LNCAP (cell line): ENCODE results near the gene PHACTR2.

Source experiments
- TF ChIP-seq, protein P1 (sequence below): fragments of 450-650 bp; IDR thresholded peaks from 2 replicates; pipeline ENCODE4 v1.5.1; 2017; ENCODE audit warnings: mild to moderate bottlenecking

The PHACTR2 gene

GRCh38 chr6:143647732-143648131 is 30.0 kb upstream of the PHACTR2 start:
- TF ChIP-seq, protein P1, sequence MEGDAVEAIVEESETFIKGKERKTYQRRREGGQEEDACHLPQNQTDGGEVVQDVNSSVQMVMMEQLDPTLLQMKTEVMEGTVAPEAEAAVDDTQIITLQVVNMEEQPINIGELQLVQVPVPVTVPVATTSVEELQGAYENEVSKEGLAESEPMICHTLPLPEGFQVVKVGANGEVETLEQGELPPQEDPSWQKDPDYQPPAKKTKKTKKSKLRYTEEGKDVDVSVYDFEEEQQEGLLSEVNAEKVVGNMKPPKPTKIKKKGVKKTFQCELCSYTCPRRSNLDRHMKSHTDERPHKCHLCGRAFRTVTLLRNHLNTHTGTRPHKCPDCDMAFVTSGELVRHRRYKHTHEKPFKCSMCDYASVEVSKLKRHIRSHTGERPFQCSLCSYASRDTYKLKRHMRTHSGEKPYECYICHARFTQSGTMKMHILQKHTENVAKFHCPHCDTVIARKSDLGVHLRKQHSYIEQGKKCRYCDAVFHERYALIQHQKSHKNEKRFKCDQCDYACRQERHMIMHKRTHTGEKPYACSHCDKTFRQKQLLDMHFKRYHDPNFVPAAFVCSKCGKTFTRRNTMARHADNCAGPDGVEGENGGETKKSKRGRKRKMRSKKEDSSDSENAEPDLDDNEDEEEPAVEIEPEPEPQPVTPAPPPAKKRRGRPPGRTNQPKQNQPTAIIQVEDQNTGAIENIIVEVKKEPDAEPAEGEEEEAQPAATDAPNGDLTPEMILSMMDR = no peak

DNA sequence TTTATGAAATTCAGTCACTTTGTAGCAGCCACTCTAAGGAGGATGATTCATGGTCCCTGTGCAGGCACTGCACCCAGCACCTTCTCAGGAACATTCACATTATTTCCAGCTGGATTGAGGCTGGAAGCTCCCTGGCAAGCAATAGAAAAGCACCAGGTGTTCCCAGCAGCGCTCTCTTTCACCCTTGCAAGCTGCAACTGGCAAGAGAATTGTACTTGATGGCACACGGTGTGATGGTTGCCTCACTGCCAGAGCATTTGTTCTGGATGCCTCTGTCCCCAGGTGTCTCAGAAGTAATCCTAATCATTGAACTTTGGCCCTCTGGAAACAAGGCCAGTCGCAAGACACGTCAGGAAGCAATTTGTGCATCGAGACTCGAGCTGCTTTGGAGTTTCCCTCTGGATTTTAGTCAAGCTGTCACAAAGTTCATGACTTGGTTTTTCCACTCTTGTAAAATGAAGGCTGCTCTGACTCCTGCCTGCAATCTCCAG is 24.9 kb upstream of the PHACTR2 start:
- TF ChIP-seq, protein P1 = no peak

DNA sequence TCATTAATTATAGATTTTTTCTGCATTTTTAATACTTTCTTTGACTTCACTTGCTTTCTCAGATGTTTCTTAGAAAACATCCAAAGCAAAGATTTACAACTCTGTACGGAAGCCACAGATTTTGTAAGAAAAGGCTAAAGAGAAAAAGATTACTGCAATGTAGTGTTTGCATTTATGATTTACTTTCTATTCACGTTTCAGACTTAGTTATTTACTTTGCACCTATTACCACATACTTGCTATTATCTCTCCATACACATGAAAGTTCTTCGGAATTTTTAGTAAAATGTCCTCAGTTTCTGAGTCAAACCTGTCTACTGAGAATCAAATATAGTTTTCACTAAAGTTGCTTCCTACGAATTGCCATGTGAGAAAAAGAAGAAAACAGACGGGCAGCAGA is 22.2 kb upstream of the PHACTR2 start:
- TF ChIP-seq, protein P1 = no peak

- TF ChIP-seq, protein P1 = no peak
Measured at GRCh38 chr6:143656026-143656425, 21.7 kb upstream of the PHACTR2 start.

DNA sequence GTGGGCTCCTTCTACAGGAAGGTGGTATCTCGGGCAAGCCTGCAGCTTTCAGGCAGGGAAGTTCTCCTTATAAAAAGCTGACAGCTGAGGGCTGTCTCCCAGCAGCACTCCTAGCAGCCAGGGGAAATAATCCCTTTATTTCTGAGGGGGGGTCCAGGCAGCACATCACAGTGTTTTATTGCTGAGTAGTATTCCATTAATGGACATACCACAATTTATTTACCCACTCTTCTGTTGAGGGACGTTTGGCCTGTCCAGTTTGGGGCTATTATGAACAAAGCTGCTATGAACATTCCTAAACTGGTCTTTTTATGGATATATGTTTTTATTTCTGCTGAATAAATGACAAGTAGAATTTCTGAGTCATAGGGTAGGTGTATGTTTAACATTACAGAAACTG is 20.0 kb upstream of the PHACTR2 start:
- TF ChIP-seq, protein P1 = no peak

- TF ChIP-seq, protein P1 = no peak
Measured at GRCh38 chr6:143664171-143664570, 13.6 kb upstream of the PHACTR2 start.

GRCh38 chr6:143673669-143674068 is 4.1 kb upstream of the PHACTR2 start:
- TF ChIP-seq, protein P1 = no peak
